Smooth muscle cell (in vitro differentiated cells): ENCODE results near the gene SEC14L1. TPM values are rescaled to one million over a fixed set of nuclear protein-coding genes. Genes with fewer than 3 reads are reported as not detected.

Experiments
- DNase-seq: peaks from one replicate; lab custom pipeline; 2025; ENCODE audit not compliant: unreplicated experiment; lab: John Stamatoyannopoulos, UW
- H2AFZ ChIP-seq: fragments of 200-600 bp; sonication (generic); 2 replicates; pipeline ENCODE4 v1.6.0; 2016; ENCODE audit warnings: antibody characterized with exemption, low read depth, mild to moderate bottlenecking
- H3F3A ChIP-seq: fragments of 200-600 bp; sonication (generic); 2 replicates; pipeline ENCODE4 v1.6.0; 2017; ENCODE audit warnings: antibody characterized with exemption, low read depth
- H3K27ac ChIP-seq: fragments of 200-600 bp; sonication (generic); 2 replicates; pipeline ENCODE4 v1.5.1; 2016; ENCODE audit warnings: low read depth, mild to moderate bottlenecking
- H3K27me3 ChIP-seq: fragments of 200-600 bp; sonication (generic); 2 replicates; pipeline ENCODE4 v1.6.1; 2016; ENCODE audit warnings: low read depth, mild to moderate bottlenecking
- H3K36me3 ChIP-seq: fragments of 200-600 bp; sonication (generic); 2 replicates; pipeline ENCODE4 v1.5.1; 2016; ENCODE audit warnings: low read depth
- H3K4me1 ChIP-seq: fragments of 200-600 bp; sonication (generic); 2 replicates; pipeline ENCODE4 v1.5.1; 2016; ENCODE audit warnings: low read depth
- H3K4me2 ChIP-seq: fragments of 200-600 bp; sonication (generic); 2 replicates; pipeline ENCODE4 v1.6.0; 2016; ENCODE audit warnings: mild to moderate bottlenecking
- H3K4me3 ChIP-seq: fragments of 200-600 bp; sonication (generic); 2 replicates; pipeline ENCODE4 v1.5.1; 2016; ENCODE audit warnings: mild to moderate bottlenecking
- H3K79me2 ChIP-seq: fragments of 200-600 bp; sonication (generic); 2 replicates; pipeline ENCODE4 v1.6.0; 2016; ENCODE audit warnings: low read depth, mild to moderate bottlenecking
- H3K9ac ChIP-seq: fragments of 200-600 bp; sonication (generic); 2 replicates; pipeline ENCODE4 v1.6.0; 2016; ENCODE audit warnings: low read depth
- H3K9me3 ChIP-seq: fragments of 200-600 bp; sonication (generic); replicated peaks from 2 replicates; pipeline ENCODE4 v1.5.1; 2016; ENCODE audit warnings: low read depth
- H4K20me1 ChIP-seq: fragments of 200-600 bp; sonication (generic); 2 replicates; pipeline ENCODE4 v1.6.0; 2016; ENCODE audit warnings: low read depth
- WGBS: methylation state at CpG from one replicate; pipeline ENCODE4 v1.1.7; 2016; ENCODE audit warnings: low lambda C conversion rate; 5-methylcytosine and 5-hydroxymethylcytosine counted together
- polyA plus RNA-seq: library from polyadenylated mRNA; unstranded; fragments of >200 nt; fragmentation: Nextera tagmentation; extraction: Ambion mirVana; gene quantifications from 2 replicates; pipeline ENCODE4 v1.2.1, GENCODE V29; 2016
- total RNA-seq: library from RNA; depleted of rRNA; stranded (reverse); fragments of >200 nt; gene quantifications from 2 replicates; pipeline ENCODE4 v1.2.3, GENCODE V29; 2014
- TF ChIP-seq, protein P1 (sequence below): fragments of 200-600 bp; sonication (generic); IDR thresholded peaks from 2 replicates; pipeline ENCODE4 v1.5.1; 2017; ENCODE audit warnings: borderline replicate concordance, mild to moderate bottlenecking, antibody characterized with exemption; ENCODE audit not compliant: insufficient read depth, poor library complexity, severe bottlenecking

SEC14L1 gene
- total and polyA plus RNA-seq, 2 experiments from 2014 or later = 25.1 to 25.8 TPM

- Histone ChIP-seq H3K9me3 (no peaks in the 10 kb centered on the region), H3K4me1 (peaks cover 20% of the 10 kb centered on the region), H3K36me3 (no peaks in the 10 kb centered on the region), H4K20me1 (no peaks in the 10 kb centered on the region), H3K4me2 (no peak overlapping the region), H2AFZ (no peak overlapping the region), H3K9ac (no peak overlapping the region), H3F3A (no peaks in the 10 kb centered on the region), H3K27me3 (no peaks in the 10 kb centered on the region), H3K4me3 (no peak overlapping the region), H3K27ac (no peak overlapping the region), H3K79me2 (no peaks in the 10 kb centered on the region)
- 73% methylated on average over 5 of the region's 5 CpGs for WGBS
- DNase-seq = no peak
- TF ChIP-seq, protein P1, sequence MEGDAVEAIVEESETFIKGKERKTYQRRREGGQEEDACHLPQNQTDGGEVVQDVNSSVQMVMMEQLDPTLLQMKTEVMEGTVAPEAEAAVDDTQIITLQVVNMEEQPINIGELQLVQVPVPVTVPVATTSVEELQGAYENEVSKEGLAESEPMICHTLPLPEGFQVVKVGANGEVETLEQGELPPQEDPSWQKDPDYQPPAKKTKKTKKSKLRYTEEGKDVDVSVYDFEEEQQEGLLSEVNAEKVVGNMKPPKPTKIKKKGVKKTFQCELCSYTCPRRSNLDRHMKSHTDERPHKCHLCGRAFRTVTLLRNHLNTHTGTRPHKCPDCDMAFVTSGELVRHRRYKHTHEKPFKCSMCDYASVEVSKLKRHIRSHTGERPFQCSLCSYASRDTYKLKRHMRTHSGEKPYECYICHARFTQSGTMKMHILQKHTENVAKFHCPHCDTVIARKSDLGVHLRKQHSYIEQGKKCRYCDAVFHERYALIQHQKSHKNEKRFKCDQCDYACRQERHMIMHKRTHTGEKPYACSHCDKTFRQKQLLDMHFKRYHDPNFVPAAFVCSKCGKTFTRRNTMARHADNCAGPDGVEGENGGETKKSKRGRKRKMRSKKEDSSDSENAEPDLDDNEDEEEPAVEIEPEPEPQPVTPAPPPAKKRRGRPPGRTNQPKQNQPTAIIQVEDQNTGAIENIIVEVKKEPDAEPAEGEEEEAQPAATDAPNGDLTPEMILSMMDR = no peak
Observed at GRCh38 chr17:77111934-77112296, 28.9 kb upstream of the SEC14L1 start.

GRCh38 chr17:77115510-77115909, 25.3 kb upstream of the SEC14L1 start:
- WGBS = 72% methylated on average over 2 of the region's 2 CpGs
- Histone ChIP-seq H3K36me3 (no peaks in the 10 kb centered on the region), H2AFZ (no peak overlapping the region)

DNA sequence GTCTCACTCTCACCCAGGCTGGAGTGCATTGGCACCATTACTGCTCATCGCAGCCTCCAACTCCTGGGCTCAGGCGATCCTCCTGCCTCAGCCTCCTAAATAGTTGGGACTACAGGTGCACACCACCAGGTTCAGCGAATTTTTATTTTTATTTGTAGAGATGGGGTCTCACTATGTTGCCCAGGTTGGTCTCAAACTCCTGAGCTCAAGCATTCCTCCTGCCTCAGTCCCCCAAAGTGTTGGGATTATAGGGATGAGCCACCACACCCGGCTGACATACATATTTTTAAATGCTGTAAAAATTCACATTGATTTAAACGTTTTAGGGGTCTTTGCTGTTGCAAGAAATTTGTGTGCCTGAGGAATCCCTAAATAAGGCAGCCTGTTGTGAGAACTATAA, 24.8 kb upstream of the SEC14L1 start:
- TF ChIP-seq, protein P1 = no peak
- no peaks in the 10 kb centered on the region for H3K79me2 ChIP-seq
- peaks cover 2% of the 10 kb centered on the region for H3K4me1 ChIP-seq
- no peaks in the 10 kb centered on the region for H4K20me1 ChIP-seq
- H3K4me2 ChIP-seq = no peak overlapping the region
- H3K9ac ChIP-seq = no peak overlapping the region
- no peak overlapping the region for H3K4me3 ChIP-seq
- H3F3A ChIP-seq = peaks cover 7% of the 10 kb centered on the region
- no peaks in the 10 kb centered on the region for H3K9me3 ChIP-seq
- no peaks in the 10 kb centered on the region for H3K27me3 ChIP-seq
- H3K27ac ChIP-seq = no peak overlapping the region
- no peak for DNase-seq
- H2AFZ ChIP-seq = no peak overlapping the region
- no peaks in the 10 kb centered on the region for H3K36me3 ChIP-seq
- 86% methylated on average over 5 of the region's 5 CpGs for WGBS

More at GRCh38 chr17:77115510-77115909, 25.3 kb upstream of the SEC14L1 start:
- no peak for DNase-seq
- Histone ChIP-seq H3K4me3 (no peak overlapping the region), H3K9me3 (no peaks in the 10 kb centered on the region), H3K9ac (no peak overlapping the region), H3K27ac (no peak overlapping the region), H3K27me3 (no peaks in the 10 kb centered on the region), H3K4me1 (no peaks in the 10 kb centered on the region), H3F3A (peaks cover 7% of the 10 kb centered on the region), H4K20me1 (no peaks in the 10 kb centered on the region), H3K4me2 (no peak overlapping the region), H3K79me2 (no peaks in the 10 kb centered on the region)
- TF ChIP-seq, protein P1 = no peak

DNA sequence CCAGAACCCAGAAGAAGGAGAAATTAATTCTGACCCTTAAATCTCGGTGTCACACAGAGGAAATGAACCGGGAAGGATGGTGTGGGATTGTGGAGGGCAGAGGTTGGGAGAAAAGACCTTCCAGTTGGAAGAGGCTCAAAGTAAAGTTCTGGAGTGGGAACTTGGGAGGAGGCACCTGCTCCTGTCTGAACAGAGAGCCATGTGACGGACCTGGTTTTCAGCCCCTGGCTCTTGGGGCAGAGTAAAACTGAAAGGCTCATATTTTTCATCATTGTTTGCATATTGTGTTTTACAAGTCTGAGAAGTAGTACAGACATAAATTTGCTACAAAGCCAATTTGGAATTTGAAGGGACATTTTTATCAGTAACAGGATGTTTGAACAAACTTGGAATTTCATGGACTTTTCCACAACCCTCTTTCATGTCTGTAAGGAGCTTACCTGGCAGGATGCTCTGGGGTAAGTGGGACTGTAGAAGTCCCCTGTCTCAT, 24.4 kb upstream of the SEC14L1 start:
- H3F3A ChIP-seq = peaks cover 7% of the 10 kb centered on the region
- H3K9me3 ChIP-seq = no peaks in the 10 kb centered on the region
- no peaks in the 10 kb centered on the region for H4K20me1 ChIP-seq
- no peaks in the 10 kb centered on the region for H3K27me3 ChIP-seq
- peaks cover 4% of the 10 kb centered on the region for H3K4me1 ChIP-seq
- TF ChIP-seq, protein P1 = no peak
- WGBS = 98% methylated on average over 3 of the region's 3 CpGs
- H3K79me2 ChIP-seq = no peaks in the 10 kb centered on the region
- H3K9ac ChIP-seq = no peak overlapping the region
- no peaks in the 10 kb centered on the region for H3K36me3 ChIP-seq
- no peak overlapping the region for H3K4me2 ChIP-seq
- no peak overlapping the region for H3K4me3 ChIP-seq
- no peak for DNase-seq
- no peak overlapping the region for H3K27ac ChIP-seq
- H2AFZ ChIP-seq = no peak overlapping the region
